Loucy (cell line): ENCODE results near the gene LRP1-AS.

Source experiments
- CTCF ChIP-seq: fragments of 200-600 bp; sonication (generic); conservative IDR thresholded peaks from 2 replicates; pipeline ENCODE4 v1.5.1; 2014; ENCODE audit warnings: mild to moderate bottlenecking, antibody characterized with exemption, low read length
- EZH2phosphoT487 ChIP-seq: fragments of 200-600 bp; IDR thresholded peaks from 2 replicates; pipeline ENCODE4 v1.6.1; 2018; ENCODE audit warnings: antibody characterized with exemption, mild to moderate bottlenecking, moderate library complexity, borderline replicate concordance

GRCh38 chr12:57176846-57177245, 29.4 kb upstream of the LRP1-AS start:
- TF ChIP-seq CTCF (no peak), EZH2phosphoT487 (no peak)
